Measurements from ENCODE around the gene TNFRSF1B.

Gene TNFRSF1B

GRCh38 chr1:12166834-12167492 is at the start of gene TNFRSF1B:
TSS of gene TNFRSF1B (plus strand) at chr1:12166991. CDS start at chr1:12167092, 101 bp downstream.
- peaks cover 7% of the 10 kb centered on the region; the same call in 1 of the 2 replicates for H4K20me1 ChIP-seq (ENCODE audit: control insufficient read depth, insufficient read depth, low read depth, low read length)
- no peaks in the 10 kb centered on the region for H3K79me2 ChIP-seq (ENCODE audit: control insufficient read depth, low read length)
- peak within 1 kb of the TSS; percentile 55 for H3K4me2 ChIP-seq (ENCODE audit: low read length)
- no peaks in the 10 kb centered on the region for H3K36me3 ChIP-seq (ENCODE audit: control insufficient read depth, low read length)
- no peaks in the 10 kb centered on the region for H3K9me2 ChIP-seq (replicated peaks; ENCODE audit: control insufficient read depth, low read length)
- H3K27me3 ChIP-seq (ENCODE audit: control insufficient read depth, low read length): peaks cover 82% of the 10 kb centered on the region
- no peak within 1 kb of the TSS for H3K27ac ChIP-seq (ENCODE audit: low read depth, low read length)
- H3K4me1 ChIP-seq (ENCODE audit: control insufficient read depth, low read length): peaks cover 23% of the 10 kb centered on the region
- H3F3A ChIP-seq (ENCODE audit: control insufficient read depth, insufficient read depth): 0 out of 2 replicates have a peak, but pooled peaks cover 2% of the 10 kb centered on the region
- H3K9me3 ChIP-seq (ENCODE audit: control insufficient read depth, insufficient read depth, low read length): no peaks in the 10 kb centered on the region
- TF ChIP-seq, protein P1, sequence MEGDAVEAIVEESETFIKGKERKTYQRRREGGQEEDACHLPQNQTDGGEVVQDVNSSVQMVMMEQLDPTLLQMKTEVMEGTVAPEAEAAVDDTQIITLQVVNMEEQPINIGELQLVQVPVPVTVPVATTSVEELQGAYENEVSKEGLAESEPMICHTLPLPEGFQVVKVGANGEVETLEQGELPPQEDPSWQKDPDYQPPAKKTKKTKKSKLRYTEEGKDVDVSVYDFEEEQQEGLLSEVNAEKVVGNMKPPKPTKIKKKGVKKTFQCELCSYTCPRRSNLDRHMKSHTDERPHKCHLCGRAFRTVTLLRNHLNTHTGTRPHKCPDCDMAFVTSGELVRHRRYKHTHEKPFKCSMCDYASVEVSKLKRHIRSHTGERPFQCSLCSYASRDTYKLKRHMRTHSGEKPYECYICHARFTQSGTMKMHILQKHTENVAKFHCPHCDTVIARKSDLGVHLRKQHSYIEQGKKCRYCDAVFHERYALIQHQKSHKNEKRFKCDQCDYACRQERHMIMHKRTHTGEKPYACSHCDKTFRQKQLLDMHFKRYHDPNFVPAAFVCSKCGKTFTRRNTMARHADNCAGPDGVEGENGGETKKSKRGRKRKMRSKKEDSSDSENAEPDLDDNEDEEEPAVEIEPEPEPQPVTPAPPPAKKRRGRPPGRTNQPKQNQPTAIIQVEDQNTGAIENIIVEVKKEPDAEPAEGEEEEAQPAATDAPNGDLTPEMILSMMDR (IDR thresholded peaks at IDR 0.05; ENCODE audit: low read depth, low read length, poor library complexity, severe bottlenecking): no peak
- 0 out of 2 replicates have a peak, but pooled peaks have one; percentile 17 for TF ChIP-seq EZH2phosphoT487 (IDR thresholded peaks at IDR 0.05; ENCODE audit: borderline replicate concordance, low read length)
- peak within 1 kb of the TSS; percentile 23 for H3K4me3 ChIP-seq (ENCODE audit: low read length)

DNA sequence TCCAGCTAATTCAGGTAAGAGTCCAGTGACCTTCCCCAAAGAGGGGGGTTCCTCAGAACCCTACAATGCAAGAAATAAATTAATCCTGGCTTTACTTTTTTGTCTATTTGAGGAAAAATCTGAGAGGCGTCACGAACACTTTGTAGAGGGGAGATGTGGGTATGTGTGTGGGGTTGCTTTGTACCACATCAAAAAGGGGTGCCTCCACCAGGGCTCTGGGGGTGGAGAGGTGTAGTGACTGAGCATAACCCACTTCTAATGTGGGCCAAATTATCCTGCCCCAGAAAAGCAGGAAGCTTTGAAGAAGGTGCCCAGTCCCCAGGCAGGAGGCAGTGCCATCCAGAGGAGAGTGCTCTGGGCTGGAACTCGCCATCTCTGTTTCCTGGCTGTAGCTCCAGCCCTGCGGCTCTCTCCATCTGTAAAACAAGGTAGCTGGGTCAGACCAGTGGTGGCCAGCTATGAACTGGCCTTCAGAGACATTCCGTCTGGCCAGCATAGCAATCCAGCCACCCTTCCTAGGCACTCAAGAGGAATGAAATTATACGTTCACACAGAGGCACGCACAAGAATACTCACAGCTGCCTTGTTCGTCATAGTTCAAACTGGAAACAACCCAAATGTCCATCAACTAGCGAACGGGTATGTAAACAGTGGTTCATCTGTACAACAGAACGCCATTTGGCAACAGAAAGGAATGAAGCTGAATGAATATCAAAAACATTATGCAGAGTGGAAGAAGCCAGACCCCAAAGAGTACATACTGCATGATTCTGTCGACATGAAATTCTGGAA is 45.4 kb upstream of the TNFRSF1B start:
- H3K27ac ChIP-seq (ENCODE audit: low read depth, low read length): no peak overlapping the region
- no peaks in the 10 kb centered on the region for H3K36me3 ChIP-seq (ENCODE audit: control insufficient read depth, low read length)
- H3K4me3 ChIP-seq (ENCODE audit: low read length): no peak overlapping the region
- H3K4me1 ChIP-seq (ENCODE audit: control insufficient read depth, low read length): peaks cover 7% of the 10 kb centered on the region; the same call in 1 of the 2 replicates
- H3F3A ChIP-seq (ENCODE audit: control insufficient read depth, insufficient read depth): no peaks in the 10 kb centered on the region
- no peaks in the 10 kb centered on the region for H3K79me2 ChIP-seq (ENCODE audit: control insufficient read depth, low read length)
- no peak overlapping the region for H3K4me2 ChIP-seq (ENCODE audit: low read length)
- H3K9me2 ChIP-seq (replicated peaks; ENCODE audit: control insufficient read depth, low read length): no peaks in the 10 kb centered on the region
- TF ChIP-seq, protein P1 (IDR thresholded peaks at IDR 0.05; ENCODE audit: low read depth, low read length, poor library complexity, severe bottlenecking): no peak
- no peak for TF ChIP-seq EZH2phosphoT487 (IDR thresholded peaks at IDR 0.05; ENCODE audit: borderline replicate concordance, low read length)
- no peaks in the 10 kb centered on the region for H4K20me1 ChIP-seq (ENCODE audit: control insufficient read depth, insufficient read depth, low read depth, low read length)
- peaks cover 6% of the 10 kb centered on the region for H3K27me3 ChIP-seq (ENCODE audit: control insufficient read depth, low read length)
- no peaks in the 10 kb centered on the region for H3K9me3 ChIP-seq (ENCODE audit: control insufficient read depth, insufficient read depth, low read length)

GRCh38 chr1:12123172-12123571 is 43.6 kb upstream of the TNFRSF1B start:
- H3K27ac ChIP-seq (ENCODE audit: low read depth, low read length): no peak overlapping the region
- peaks cover 6% of the 10 kb centered on the region for H3K27me3 ChIP-seq (ENCODE audit: control insufficient read depth, low read length)
- H3K36me3 ChIP-seq (ENCODE audit: control insufficient read depth, low read length): no peaks in the 10 kb centered on the region
- TF ChIP-seq EZH2phosphoT487 (IDR thresholded peaks at IDR 0.05; ENCODE audit: borderline replicate concordance, low read length): no peak
- TF ChIP-seq, protein P1 (IDR thresholded peaks at IDR 0.05; ENCODE audit: low read depth, low read length, poor library complexity, severe bottlenecking): no peak
- no peak overlapping the region for H3K4me2 ChIP-seq (ENCODE audit: low read length)
- H3K4me1 ChIP-seq (ENCODE audit: control insufficient read depth, low read length): peaks cover 7% of the 10 kb centered on the region; the same call in 1 of the 2 replicates
- no peaks in the 10 kb centered on the region for H4K20me1 ChIP-seq (ENCODE audit: control insufficient read depth, insufficient read depth, low read depth, low read length)
- H3K4me3 ChIP-seq (ENCODE audit: low read length): no peak overlapping the region
- H3F3A ChIP-seq (ENCODE audit: control insufficient read depth, insufficient read depth): no peaks in the 10 kb centered on the region
- H3K79me2 ChIP-seq (ENCODE audit: control insufficient read depth, low read length): no peaks in the 10 kb centered on the region
- no peaks in the 10 kb centered on the region for H3K9me2 ChIP-seq (replicated peaks; ENCODE audit: control insufficient read depth, low read length)
- H3K9me3 ChIP-seq (ENCODE audit: control insufficient read depth, insufficient read depth, low read length): no peaks in the 10 kb centered on the region

Measured in DOHH2 (cell line).